H7 (cell line): ENCODE measurements around the gene WDR27. TPM values are rescaled to one million over a fixed set of nuclear protein-coding genes. Genes with fewer than 3 reads are reported as not detected.
"Not testable (repeated sequence)": the region's sequence is repeated elsewhere in the genome, so short reads cannot be mapped to it uniquely, and the experiment has no call there.

ENCODE experiments used
- DNase-seq: peaks from one replicate; pipeline ENCODE4 v3.0.0; 2012
- H3K27me3 ChIP-seq: 2 replicates; pipeline ENCODE4 v1.6.0; 2011; ENCODE audit warnings: mild to moderate bottlenecking, low read length; ENCODE audit not compliant: control insufficient read depth, insufficient read depth
- H3K36me3 ChIP-seq: replicated peaks from 2 replicates; pipeline ENCODE4 v1.5.1; 2011; ENCODE audit warnings: low read length; ENCODE audit not compliant: control insufficient read depth, insufficient read depth
- H3K4me3 ChIP-seq: 2 replicates; pipeline ENCODE4 v1.5.1; 2011; ENCODE audit warnings: low read depth, mild to moderate bottlenecking, control low read depth, low read length, moderate library complexity; ENCODE audit not compliant: insufficient read depth
- total RNA-seq: library from RNA; depleted of rRNA; stranded (reverse); fragments of >200 nt; shearing (Covaris generic); gene quantifications from 2 replicates; pipeline ENCODE4 v1.2.3, GENCODE V29; 2014

Gene WDR27
- total RNA-seq, 1 experiment from 2014 or later, result 45.4 TPM

DNA sequence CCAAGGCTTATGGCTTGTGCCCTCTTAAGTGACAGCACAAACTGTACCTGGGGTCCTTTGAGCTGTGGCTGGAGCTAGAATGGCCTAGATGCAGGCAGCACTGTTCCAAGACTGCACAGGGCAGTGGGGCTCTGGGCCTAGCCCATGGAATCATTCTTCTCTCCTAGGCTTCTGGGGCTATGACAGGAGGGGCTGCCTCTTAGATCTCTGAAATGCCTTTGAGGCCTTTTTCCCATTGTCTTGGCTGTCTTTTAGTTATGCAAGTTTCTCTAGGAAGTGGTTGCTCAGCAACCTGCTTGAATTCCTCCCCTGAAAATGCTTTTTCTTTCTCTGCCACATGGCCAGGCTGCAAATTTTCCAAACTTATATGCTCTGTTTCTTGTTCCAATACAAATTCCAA, 183.4 kb downstream of the WDR27 start:
- Histone ChIP-seq H3K27me3 (no peaks in the 10 kb centered on the region), H3K36me3 (no peaks in the 10 kb centered on the region), H3K4me3 (no peak overlapping the region)
- DNase-seq, result no peak

DNA sequence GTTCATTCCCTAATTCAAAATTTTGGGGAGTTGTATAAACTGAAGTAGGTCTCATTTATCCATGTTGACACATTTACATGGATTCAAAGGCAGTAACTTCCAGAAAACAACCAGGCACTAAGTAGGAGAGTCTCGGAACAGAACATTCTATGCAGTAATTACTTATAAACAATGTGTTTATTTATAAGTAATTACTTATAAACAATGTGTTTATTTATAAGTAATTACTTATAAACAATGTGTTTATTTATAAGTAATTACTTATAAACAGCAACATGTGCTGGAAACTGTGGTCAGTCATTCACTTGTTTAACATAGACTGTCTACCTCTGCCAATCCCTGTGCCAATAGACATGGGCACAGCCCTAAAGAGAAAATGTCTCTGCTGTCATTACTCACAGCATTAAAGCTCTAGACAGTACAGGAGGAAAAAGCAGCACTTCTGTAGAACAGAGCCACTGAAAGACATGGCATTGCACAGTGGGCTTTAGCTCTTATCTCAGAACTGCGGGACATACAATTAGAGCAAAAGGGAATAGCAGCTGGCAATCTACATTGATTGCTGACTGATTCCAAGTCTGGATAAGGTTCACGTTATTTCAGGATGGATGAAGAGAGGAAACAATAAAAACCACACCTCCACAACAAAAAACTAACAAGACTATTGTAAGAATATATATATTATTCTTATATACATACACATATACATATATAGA, 188.2 kb downstream of the WDR27 start:
- no peaks in the 10 kb centered on the region for H3K36me3 ChIP-seq
- DNase-seq, result no peak
- no peaks in the 10 kb centered on the region for H3K27me3 ChIP-seq
- H3K4me3 ChIP-seq, result no peak overlapping the region

DNA sequence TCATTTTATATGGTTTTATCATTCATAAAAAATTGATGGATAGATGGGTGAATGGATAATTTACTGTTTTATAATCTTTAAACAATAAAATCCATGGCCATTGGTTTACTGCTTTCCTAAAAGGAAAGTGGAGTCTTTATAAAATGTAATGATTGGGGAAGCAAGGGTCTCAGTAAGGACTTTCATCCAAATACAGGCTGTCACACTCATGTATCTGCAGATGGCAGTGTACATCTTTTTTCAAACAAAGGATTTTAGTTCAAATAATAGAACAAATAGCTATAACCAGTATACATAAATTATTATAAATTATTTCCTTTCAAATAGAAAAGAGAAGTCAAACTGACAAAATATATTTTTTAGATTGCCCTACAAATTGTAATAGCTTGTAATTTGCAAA, 190.0 kb downstream of the WDR27 start:
- H3K36me3 ChIP-seq, DNase-seq, H3K27me3 ChIP-seq, H3K4me3 ChIP-seq: not testable (repeated sequence)

GRCh38 chr6:169510871-169511270, 191.0 kb downstream of the WDR27 start:
- Histone ChIP-seq H3K36me3 (no peaks in the 10 kb centered on the region), H3K27me3 (no peaks in the 10 kb centered on the region), H3K4me3 (no peak overlapping the region)
- DNase-seq, result no peak

DNA sequence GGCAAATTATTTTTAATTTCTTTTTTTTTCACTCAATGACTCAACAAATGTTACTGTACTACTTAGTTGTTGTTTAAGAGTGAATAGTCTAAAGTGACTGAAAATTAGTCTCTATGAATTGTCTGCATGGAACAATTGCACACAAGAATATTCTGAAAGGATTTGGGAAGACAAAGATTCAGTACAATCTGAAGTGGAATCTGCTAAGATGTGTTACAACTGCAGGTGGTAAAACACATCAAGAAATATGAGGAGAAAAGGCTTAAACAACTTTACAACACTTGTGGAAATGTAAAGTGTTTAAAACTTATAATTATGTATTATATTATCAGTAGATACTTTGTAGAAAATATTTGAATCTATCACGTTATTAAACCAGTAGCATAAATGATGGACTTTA, 193.4 kb downstream of the WDR27 start:
- Histone ChIP-seq H3K27me3 (no peaks in the 10 kb centered on the region), H3K36me3 (no peaks in the 10 kb centered on the region), H3K4me3 (no peak overlapping the region)
- no peak for DNase-seq

GRCh38 chr6:169503422-169504152, 198.2 kb downstream of the WDR27 start:
- Histone ChIP-seq H3K4me3 (no peak overlapping the region), H3K36me3 (no peaks in the 10 kb centered on the region), H3K27me3 (no peaks in the 10 kb centered on the region)
- DNase-seq, result no peak

DNA sequence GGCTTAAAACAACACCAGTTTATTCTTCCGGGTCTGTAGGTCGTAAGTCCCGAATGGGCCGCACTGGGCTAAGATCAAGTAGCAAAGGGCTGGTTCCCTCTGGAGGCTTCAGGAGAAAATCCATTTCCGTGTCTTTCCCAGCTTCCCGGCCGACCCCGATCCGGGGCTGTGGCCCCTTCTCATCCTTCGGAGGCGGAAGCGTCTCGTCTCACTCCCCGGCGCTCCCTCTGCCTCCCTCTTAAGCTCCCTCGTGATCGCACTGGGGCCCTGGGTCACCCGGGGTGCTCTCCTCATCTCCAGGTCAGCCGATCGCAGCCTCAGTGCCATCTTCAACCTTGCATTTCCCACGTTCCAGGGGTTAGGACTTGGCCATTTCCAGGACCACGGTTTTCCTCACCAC, 199.4 kb downstream of the WDR27 start:
- no peaks in the 10 kb centered on the region for H3K36me3 ChIP-seq
- H3K27me3 ChIP-seq, result no peaks in the 10 kb centered on the region
- no peak for DNase-seq
- H3K4me3 ChIP-seq, result no peak overlapping the region

- H3K27me3 ChIP-seq, result no peaks in the 10 kb centered on the region
- DNase-seq, result peak; percentile 21
- H3K36me3 ChIP-seq, result no peaks in the 10 kb centered on the region
- H3K4me3 ChIP-seq, result no peak overlapping the region
These were observed 200.0 kb downstream of the WDR27 start for GRCh38 chr6:169501777-169502313.

DNA sequence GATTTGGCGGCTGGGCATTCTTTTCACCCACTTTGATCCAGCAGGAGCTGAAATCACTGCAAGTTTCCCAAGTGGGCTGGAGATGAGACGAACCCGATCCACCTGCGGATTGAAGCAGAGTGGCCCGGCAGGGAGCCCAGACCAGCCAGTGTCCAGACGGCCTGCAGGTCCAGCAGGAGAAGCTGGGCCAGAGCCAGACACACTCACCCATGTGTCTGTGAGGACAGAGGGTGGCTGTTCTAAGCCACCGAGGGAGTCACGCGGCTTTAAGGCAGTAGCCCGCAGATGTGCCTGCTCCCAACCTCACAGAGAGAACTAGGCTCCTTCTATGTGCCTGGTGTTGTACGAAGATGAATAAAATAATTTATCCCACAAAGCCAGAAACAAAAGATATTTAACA, 200.7 kb downstream of the WDR27 start:
- no peak for DNase-seq
- Histone ChIP-seq H3K36me3 (no peaks in the 10 kb centered on the region), H3K27me3 (no peaks in the 10 kb centered on the region), H3K4me3 (no peak overlapping the region)

DNA sequence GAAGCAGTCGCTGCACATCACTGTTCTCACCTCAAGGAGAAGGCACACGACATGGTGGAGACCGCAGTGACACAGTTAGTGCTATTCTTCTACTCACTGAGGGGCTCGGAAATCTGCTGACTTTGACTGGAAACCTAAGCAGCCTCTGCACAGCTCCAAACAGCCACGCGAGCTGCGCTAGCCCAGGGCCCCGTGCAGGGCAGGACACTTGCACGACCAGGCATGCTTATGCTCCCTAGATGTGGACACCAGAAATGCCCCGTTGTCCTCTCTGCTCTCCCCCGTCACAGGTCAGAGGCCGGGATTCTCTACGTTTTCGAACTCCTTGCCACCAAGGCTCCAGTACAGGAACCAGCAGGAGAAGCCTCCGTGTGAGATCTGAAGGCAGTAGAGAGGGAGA, 201.1 kb downstream of the WDR27 start:
- Histone ChIP-seq H3K27me3 (no peaks in the 10 kb centered on the region), H3K4me3 (no peak overlapping the region), H3K36me3 (no peaks in the 10 kb centered on the region)
- no peak for DNase-seq

GRCh38 chr6:169499848-169500247, 202.0 kb downstream of the WDR27 start:
- DNase-seq, result no peak
- no peaks in the 10 kb centered on the region for H3K27me3 ChIP-seq
- no peaks in the 10 kb centered on the region for H3K36me3 ChIP-seq
- H3K4me3 ChIP-seq, result no peak overlapping the region

DNA sequence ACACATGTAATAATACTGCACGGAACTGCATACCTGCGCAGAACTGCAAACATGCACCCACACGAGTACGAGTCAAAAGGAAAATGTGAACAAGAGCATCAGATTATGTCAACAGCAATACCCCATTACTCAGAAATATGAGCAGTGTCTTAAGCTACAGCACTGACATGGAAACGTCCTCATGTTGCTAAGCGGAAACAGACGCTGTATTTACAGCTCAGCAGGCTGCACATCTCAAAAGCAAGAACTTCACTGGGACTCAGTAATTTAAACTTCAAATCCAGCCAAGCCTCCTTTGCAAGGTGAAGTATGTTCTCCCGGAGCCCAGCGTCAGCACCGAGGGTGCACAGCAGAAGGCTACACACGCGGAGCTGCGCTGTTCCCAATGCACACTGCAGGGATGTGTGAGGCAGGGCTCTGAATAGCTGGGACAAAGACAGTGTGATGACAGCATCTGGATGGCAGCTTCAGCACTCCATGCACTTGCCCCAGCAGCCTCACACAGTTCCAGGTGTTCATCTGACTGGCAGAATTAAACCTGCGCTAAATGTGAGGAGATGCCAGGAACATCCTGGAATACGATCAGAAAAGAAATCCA, 202.8 kb downstream of the WDR27 start:
- H3K27me3 ChIP-seq, result no peaks in the 10 kb centered on the region

DNA sequence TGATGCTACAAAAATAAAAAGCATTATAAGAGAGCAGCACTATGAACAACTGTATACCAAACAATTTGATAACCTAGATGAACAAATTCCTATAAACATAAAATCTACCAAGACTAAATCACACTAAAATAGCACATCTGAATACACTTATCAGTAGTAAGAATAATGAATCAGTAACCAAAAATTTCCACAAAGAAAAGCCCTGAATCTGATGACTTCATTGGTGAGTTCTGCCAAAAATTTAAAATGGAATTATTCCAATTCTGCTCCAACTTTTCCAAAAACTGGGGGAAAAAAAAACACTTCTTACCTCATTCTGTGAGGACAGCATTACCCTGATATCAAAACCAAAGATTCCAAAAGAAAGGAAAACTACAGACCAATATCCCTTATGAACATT, 206.2 kb downstream of the WDR27 start:
- no peak overlapping the region for H3K4me3 ChIP-seq
- H3K27me3 ChIP-seq, result no peaks in the 10 kb centered on the region
- DNase-seq, result no peak
- H3K36me3 ChIP-seq, result no peaks in the 10 kb centered on the region

More for the DNA sequence above, 202.8 kb downstream of the WDR27 start:
- no peak overlapping the region for H3K4me3 ChIP-seq
- no peaks in the 10 kb centered on the region for H3K36me3 ChIP-seq
- DNase-seq, result no peak

GRCh38 chr6:169494038-169494437, 207.8 kb downstream of the WDR27 start:
- Histone ChIP-seq H3K4me3 (no peak overlapping the region), H3K27me3 (no peaks in the 10 kb centered on the region), H3K36me3 (no peaks in the 10 kb centered on the region)
- DNase-seq, result no peak

DNA sequence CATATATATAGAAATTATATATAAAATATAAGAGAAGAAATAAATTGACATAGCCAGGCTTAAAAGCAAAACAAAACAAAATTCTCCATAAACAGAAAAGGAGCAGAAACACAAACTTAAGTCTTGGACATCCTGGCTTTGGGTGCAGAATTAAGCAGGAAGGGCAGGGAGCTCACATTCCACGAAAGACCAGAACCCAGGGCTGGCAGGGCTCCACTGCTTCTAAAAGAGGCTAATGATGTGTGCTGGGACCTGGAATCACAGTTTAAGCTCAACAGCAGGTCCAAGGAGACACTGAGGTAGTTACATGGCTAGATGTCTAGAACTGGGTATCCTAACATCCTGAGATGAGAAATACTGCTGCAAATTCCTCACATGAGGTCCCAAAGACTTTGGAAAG, 210.3 kb downstream of the WDR27 start:
- H3K27me3 ChIP-seq, result no peaks in the 10 kb centered on the region
- no peak for DNase-seq
- H3K36me3 ChIP-seq, result no peaks in the 10 kb centered on the region
- H3K4me3 ChIP-seq, result no peak overlapping the region
